NCI-H2081 treated with DMSO at 0.1 percent for 48 hours (cell line): ENCODE measurements around the gene DEUP1.

Experiments
- DNase-seq: peaks from one replicate; lab custom pipeline; 2025; lab: John Stamatoyannopoulos, UW

DEUP1 gene

GRCh38 chr11:93478841-93479240 lies 148.3 kb downstream of the DEUP1 start:
- DNase-seq: no peak

- no peak for DNase-seq
Measured at GRCh38 chr11:93480256-93480655, 149.7 kb downstream of the DEUP1 start.

- no peak for DNase-seq
Measured at GRCh38 chr11:93480756-93481155, 150.2 kb downstream of the DEUP1 start.

- DNase-seq: no peak
Measured at GRCh38 chr11:93481279-93481678, 150.7 kb downstream of the DEUP1 start.

- no peak for DNase-seq
Measured at GRCh38 chr11:93481696-93482095, 151.2 kb downstream of the DEUP1 start.

- DNase-seq: no peak
Measured at GRCh38 chr11:93482556-93482955, 152.0 kb downstream of the DEUP1 start.

- DNase-seq: no peak
Measured at GRCh38 chr11:93484716-93485115, 154.2 kb downstream of the DEUP1 start.

- DNase-seq: no peak
Measured at GRCh38 chr11:93485983-93486382, 155.4 kb downstream of the DEUP1 start.

GRCh38 chr11:93487032-93487483 lies 156.5 kb downstream of the DEUP1 start:
- DNase-seq: no peak
